ENCODE results near the gene AURKB. TPM values are rescaled to one million over a fixed set of nuclear protein-coding genes. Genes with fewer than 3 reads are reported as not detected.

The AURKB gene
- total RNA-seq, 4 donors from 2014 or later, result 3.7 to 18.2 (median 9.5) TPM

- WGBS, result 50% methylated on average over 16 of the region's 19 CpGs
- H3K36me3 ChIP-seq, result peaks cover 15% of the 10 kb centered on the region
- H3K27ac ChIP-seq, result peak overlapping the region; percentile 97
- H3K4me1 ChIP-seq, result peaks cover 73% of the 10 kb centered on the region
- TF ChIP-seq POLR2A (IDR thresholded peaks at IDR 0.05) (no peak), EP300 (IDR thresholded peaks at IDR 0.05) (no peak), POLR2AphosphoS5 (IDR thresholded peaks at IDR 0.05) (no peak)
- TF ChIP-seq, protein P1, sequence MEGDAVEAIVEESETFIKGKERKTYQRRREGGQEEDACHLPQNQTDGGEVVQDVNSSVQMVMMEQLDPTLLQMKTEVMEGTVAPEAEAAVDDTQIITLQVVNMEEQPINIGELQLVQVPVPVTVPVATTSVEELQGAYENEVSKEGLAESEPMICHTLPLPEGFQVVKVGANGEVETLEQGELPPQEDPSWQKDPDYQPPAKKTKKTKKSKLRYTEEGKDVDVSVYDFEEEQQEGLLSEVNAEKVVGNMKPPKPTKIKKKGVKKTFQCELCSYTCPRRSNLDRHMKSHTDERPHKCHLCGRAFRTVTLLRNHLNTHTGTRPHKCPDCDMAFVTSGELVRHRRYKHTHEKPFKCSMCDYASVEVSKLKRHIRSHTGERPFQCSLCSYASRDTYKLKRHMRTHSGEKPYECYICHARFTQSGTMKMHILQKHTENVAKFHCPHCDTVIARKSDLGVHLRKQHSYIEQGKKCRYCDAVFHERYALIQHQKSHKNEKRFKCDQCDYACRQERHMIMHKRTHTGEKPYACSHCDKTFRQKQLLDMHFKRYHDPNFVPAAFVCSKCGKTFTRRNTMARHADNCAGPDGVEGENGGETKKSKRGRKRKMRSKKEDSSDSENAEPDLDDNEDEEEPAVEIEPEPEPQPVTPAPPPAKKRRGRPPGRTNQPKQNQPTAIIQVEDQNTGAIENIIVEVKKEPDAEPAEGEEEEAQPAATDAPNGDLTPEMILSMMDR (IDR thresholded peaks at IDR 0.05), result no peak
- peak overlapping the region; percentile 81 for H3K4me3 ChIP-seq
- DNase-seq (ENCODE audit: low spot score in 2 of 2), result no peak
- no peaks in the 10 kb centered on the region for H3K27me3 ChIP-seq
- no peaks in the 10 kb centered on the region for H3K9me3 ChIP-seq
Measured at GRCh38 chr17:8161289-8162232, 48.8 kb downstream of the AURKB start.

GRCh38 chr17:8160741-8161221 lies 49.6 kb downstream of the AURKB start:
- peaks cover 15% of the 10 kb centered on the region for H3K36me3 ChIP-seq
- H3K9me3 ChIP-seq, result no peaks in the 10 kb centered on the region
- H3K27ac ChIP-seq, result peak overlapping the region; percentile 97
- peak overlapping the region; percentile 81 for H3K4me3 ChIP-seq
- no peak for TF ChIP-seq POLR2AphosphoS5 (IDR thresholded peaks at IDR 0.05)
- TF ChIP-seq POLR2A (IDR thresholded peaks at IDR 0.05), result no peak
- TF ChIP-seq, protein P1 (IDR thresholded peaks at IDR 0.05), result no peak
- no peak for TF ChIP-seq EP300 (IDR thresholded peaks at IDR 0.05)
- WGBS, result 57% methylated on average over 5 of the region's 5 CpGs
- DNase-seq (ENCODE audit: low spot score in 2 of 2), result peak in 1 of 2 donors; percentile 57
- H3K4me1 ChIP-seq, result peaks cover 68% of the 10 kb centered on the region
- H3K27me3 ChIP-seq, result no peaks in the 10 kb centered on the region

GRCh38 chr17:8160224-8160577 lies 50.2 kb downstream of the AURKB start:
- WGBS, result 64% methylated on average over 4 of the region's 4 CpGs
- Histone ChIP-seq H3K27me3 (no peaks in the 10 kb centered on the region), H3K36me3 (peaks cover 15% of the 10 kb centered on the region), H3K4me1 (peaks cover 66% of the 10 kb centered on the region), H3K4me3 (no peak overlapping the region), H3K9me3 (no peaks in the 10 kb centered on the region), H3K27ac (peak overlapping the region; percentile 97)
- TF ChIP-seq POLR2A (IDR thresholded peaks at IDR 0.05) (no peak), POLR2AphosphoS5 (IDR thresholded peaks at IDR 0.05) (no peak), EP300 (IDR thresholded peaks at IDR 0.05) (no peak)
- TF ChIP-seq, protein P1 (IDR thresholded peaks at IDR 0.05), result no peak
- no peak for DNase-seq (ENCODE audit: low spot score in 2 of 2)

DNA sequence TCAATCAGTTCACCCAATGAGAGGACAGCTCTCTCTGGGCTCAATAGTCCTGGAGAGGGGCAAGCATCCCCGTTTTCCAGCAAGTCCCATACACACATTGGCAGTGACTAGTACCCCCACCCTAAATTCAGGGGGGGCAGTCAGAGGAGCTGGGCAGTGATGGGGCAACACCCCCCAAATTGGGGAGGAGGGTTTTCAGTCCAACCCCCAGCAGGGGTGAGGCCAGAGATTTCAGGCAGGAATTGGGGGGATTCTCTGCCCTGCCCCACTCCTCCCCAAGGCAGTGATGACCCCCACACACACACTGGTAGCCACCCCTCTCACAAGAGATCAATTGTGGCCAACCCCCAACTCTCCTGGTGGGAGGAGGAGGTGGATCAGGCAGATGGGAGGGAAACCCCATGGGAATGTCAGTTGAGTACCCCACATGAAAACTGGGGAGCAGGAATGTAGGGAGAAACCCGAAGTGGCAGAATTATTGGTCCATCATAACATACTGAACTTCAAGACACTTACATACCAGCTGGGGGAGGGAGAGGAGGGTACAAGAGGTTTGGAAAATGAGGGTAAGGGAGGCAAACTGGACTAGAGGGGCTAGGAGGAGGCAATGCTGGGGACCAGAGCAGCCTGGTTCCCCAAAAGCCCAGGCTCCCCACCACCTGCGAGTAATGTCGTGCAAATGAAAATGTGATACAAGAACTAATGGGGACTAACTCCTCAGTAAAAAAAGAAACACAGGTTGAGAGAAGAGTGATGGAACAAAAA lies 50.7 kb downstream of the AURKB start:
- 64% methylated on average over 4 of the region's 4 CpGs for WGBS
- DNase-seq (ENCODE audit: low spot score in 2 of 2), result peak in 1 of 2 donors; percentile 62
- Histone ChIP-seq H3K27ac (peak overlapping the region; percentile 39), H3K4me3 (no peak overlapping the region), H3K4me1 (peaks cover 62% of the 10 kb centered on the region), H3K36me3 (peaks cover 15% of the 10 kb centered on the region), H3K9me3 (no peaks in the 10 kb centered on the region), H3K27me3 (no peaks in the 10 kb centered on the region)
- TF ChIP-seq POLR2AphosphoS5 (IDR thresholded peaks at IDR 0.05) (no peak), EP300 (IDR thresholded peaks at IDR 0.05) (no peak), POLR2A (IDR thresholded peaks at IDR 0.05) (no peak)
- TF ChIP-seq, protein P1 (IDR thresholded peaks at IDR 0.05), result no peak

DNA sequence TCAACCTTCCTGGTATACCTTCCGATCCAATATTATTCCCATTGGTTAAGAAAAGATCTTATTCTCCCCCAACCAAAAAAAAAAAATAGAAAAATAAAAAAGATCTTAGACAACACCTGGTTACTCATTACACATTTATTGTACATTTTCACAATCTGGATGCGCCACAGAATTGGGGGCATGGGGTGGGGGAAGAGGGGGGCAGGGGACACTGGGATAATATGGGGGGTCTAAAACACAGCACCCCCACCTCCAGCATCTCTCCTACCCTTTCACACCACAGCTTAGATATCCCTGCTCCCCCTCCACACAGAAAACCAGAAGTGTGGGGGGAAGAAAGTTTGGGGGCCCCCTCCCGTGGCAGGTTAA lies 51.4 kb downstream of the AURKB start:
- WGBS, result 67% methylated on average over 3 of the region's 3 CpGs
- Histone ChIP-seq H3K27ac (peak overlapping the region; percentile 96), H3K27me3 (no peaks in the 10 kb centered on the region), H3K36me3 (peaks cover 15% of the 10 kb centered on the region), H3K4me1 (peaks cover 59% of the 10 kb centered on the region), H3K9me3 (no peaks in the 10 kb centered on the region), H3K4me3 (no peak overlapping the region)
- TF ChIP-seq, protein P1 (IDR thresholded peaks at IDR 0.05), result no peak
- TF ChIP-seq POLR2AphosphoS5 (IDR thresholded peaks at IDR 0.05) (no peak), POLR2A (IDR thresholded peaks at IDR 0.05) (no peak), EP300 (IDR thresholded peaks at IDR 0.05) (no peak)
- no peak for DNase-seq (ENCODE audit: low spot score in 2 of 2)
